Activated CD8-positive, alpha-beta memory T cell treated with anti-CD3 and anti-CD28 coated beads for 24 hours (primary cell): ENCODE measurements around the gene MFSD12.

Source experiments
- DNase-seq: peaks from one replicate; pipeline ENCODE4 v3.0.0-alpha.2; 2020

The MFSD12 gene

DNA sequence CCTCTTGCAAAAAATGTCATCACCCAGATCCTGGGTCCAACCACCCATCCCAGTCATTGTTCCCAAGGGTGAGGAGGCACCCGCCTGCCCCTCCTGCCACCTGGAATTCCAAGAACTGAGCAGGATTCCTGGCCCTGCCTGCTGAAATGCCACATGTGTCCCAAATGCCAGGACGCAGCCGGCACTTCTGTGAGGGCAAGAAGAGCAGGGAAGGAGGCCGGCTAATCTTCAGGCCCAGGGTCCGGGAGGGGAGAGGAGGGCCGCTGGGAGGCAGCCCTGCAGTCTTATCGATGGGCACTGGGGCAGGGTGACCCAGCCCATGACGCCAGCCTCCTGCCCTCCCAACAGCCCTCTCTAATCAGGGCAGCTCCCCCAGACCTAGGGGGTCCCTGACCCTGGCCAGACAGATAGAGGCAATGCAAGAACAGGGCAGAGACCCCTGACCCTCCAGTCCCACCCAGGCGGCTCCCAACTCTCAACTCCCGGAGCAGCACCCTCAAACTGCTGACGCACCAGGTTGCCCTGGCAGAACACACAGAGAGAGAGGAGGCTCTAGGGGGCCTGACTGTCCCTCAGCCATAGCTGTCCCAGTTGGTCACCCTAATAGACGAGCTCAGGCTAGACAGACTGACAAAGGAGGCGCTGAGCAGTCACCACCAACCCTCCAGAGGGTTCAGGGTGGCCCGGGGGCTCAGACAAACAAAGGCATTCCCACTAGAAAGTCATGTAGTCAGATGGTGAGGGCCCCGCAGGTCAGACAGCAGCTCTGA, 1.5 kb downstream of the MFSD12 start:
- DNase-seq: no peak

DNA sequence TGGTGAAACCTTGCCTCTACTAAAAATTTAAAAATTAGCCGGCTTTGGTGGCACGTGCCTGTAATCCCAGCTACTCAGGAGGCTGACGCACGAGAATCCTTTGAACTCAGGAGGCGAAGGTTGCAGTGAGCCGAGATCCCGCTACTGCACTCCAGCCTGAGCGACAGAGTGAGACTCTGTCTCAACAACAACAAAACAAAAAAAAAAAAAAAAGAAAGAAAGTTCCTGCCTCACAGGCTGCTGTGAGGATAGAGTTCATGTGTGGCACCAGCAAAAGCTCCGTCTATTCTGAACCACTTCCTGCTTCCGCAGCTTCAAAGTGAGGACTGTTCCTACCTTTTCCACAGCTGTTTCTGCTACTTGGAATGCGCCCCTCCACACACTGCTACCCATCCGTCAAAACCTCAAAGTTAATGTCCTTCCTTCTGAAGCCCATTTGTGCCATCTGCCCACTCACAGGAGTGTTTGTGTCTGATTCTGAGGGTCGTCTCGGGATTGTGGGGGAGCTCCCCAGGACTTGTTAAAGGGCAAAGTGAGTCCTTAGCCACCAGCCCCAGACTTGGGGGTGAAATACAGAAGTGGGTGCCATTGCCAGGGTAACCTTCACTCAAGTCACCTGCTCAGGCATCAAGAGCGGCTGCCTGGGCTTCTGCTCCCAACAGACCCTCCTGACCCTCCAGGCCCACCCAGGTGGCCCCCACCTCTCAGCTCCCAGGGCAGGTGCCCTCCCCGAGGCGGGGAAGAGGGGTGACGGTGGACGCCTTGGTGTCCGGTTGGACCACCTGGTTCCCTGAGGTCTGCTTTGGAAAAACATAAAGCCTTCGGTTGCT, 2.9 kb downstream of the MFSD12 start:
- no peak for DNase-seq

DNA sequence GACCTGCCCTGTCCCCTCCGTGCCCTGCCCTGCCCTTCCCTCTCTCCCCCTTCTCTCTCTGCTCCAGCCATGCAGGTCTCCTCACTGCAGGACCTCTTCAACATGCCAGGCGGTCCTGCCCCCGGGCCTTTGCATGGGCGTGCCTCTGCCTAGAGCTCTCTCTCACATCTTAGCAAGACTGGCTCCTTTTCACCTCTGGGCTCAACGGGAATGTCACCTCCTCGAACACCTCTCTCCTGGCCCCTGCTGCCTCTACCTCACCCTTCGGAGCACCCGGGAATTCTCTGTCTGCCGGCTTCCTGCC, 5.6 kb downstream of the MFSD12 start:
- DNase-seq: no peak

- no peak for DNase-seq
These were observed 6.2 kb downstream of the MFSD12 start for GRCh38 chr19:3550947-3551791.

GRCh38 chr19:3549816-3550215, 7.6 kb downstream of the MFSD12 start:
- no peak for DNase-seq

DNA sequence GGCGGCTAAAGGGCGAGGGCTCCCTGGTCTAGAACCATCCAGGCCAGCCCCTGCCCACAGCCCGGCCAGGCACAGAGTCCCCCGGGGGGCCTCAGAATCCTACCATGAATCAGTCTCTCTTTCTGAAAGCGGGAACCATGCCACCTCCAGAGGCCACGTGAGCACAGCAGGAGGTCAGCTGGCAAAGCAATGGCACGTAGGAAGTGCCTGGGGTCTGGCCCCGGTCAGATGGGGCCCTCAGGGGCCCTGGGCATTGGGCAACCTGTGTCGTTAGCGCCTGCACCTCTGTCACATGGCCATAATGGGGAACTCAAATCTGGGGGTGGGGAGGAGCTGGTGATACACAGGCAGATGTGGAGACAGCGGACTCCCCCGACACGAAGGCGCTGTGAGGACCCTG, 8.8 kb downstream of the MFSD12 start:
- DNase-seq: no peak

GRCh38 chr19:3547767-3548282, 9.6 kb downstream of the MFSD12 start:
- no peak for DNase-seq

GRCh38 chr19:3547301-3547731, 10.1 kb downstream of the MFSD12 start:
- peak; percentile 71 for DNase-seq

- no peak for DNase-seq
These were observed 11.3 kb downstream of the MFSD12 start for GRCh38 chr19:3546119-3546518.

GRCh38 chr19:3545669-3546034, 11.7 kb downstream of the MFSD12 start:
- DNase-seq: no peak

GRCh38 chr19:3544742-3545668, 12.4 kb downstream of the MFSD12 start:
- DNase-seq: peak; percentile 97

DNA sequence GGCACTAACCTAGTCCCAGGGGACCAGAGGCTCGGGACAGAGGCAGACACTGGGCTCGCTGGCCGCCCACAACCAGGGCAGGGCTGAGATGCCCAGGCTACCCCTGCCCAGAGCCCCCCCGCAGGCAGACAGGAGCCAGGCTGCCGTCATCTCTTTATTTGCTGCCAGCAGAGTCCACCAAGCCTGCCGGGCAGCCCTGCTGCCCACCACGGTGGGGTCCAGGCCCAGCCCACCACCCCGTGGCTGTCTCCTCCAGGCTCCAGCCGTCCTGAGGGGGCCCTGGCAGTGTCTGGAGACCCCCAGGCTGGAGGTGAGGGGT, 13.4 kb downstream of the MFSD12 start:
- DNase-seq: no peak

- DNase-seq: no peak
These were observed 14.0 kb downstream of the MFSD12 start for GRCh38 chr19:3543150-3544057.

- DNase-seq: no peak
These were observed 17.6 kb downstream of the MFSD12 start for GRCh38 chr19:3539756-3540118.

DNA sequence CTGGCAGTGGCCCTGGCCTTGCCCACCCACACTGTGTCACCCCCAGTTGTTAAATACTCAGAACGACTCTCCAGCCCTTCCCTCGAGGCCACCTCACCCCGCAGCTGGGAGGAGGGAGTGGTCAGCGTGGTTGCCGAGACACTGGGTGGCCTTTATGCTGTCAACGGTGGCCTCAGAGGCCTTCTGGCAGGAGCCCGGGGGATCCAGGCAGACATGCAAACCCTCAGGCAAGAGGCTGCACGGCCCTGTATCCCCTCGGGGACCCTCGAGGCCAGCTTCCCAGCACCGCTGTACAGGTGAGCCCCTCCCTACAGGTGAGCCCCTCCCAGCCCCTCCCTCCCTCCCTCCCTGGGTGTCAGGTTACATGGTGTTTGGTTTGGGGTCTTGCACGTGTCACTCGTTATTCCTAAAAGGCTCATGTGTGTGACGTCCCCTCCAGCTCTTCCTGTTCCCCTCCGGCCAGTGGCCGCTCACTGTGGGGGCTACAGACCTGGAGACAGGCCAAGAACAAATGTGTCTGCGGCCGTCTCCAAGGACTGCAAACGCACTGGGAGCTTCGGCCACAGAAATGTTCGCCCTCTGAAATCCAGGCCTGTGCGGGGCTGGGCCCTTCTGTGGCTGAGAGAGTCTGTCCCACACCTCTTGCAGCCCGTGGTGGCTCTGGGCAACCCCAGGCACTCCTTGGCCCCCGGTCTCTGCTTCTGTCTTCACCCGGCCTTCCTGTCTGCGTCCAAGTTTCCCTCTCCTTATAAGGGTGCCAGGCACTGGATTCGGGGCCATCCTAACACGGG, 18.2 kb downstream of the MFSD12 start, which contains the start of gene TEKTIP1:
TSS of gene TEKTIP1 (plus strand) at position 210 of the 791 bp plus-strand sequence. CDS start at position 214, 4 bp downstream.
- DNase-seq: no peak

- DNase-seq: no peak
These were observed 19.0 kb downstream of the MFSD12 start for GRCh38 chr19:3538258-3538929.

- no peak for DNase-seq
These were observed 19.7 kb downstream of the MFSD12 start for GRCh38 chr19:3537438-3538240.

- DNase-seq: no peak
These were observed 20.3 kb downstream of the MFSD12 start for GRCh38 chr19:3537101-3537437.
